PC-3 (cell line): ENCODE results near the gene PCDHGB3.

Experiments
- EZH2phosphoT487 ChIP-seq: fragments of 300-600 bp; sonication (generic); IDR thresholded peaks from 2 replicates; pipeline ENCODE4 v1.6.1; 2018; ENCODE audit warnings: mild to moderate bottlenecking, antibody characterized with exemption, low read length, borderline replicate concordance
- TF ChIP-seq, protein P1 (sequence below): fragments of 300-600 bp; sonication (generic); conservative IDR thresholded peaks from 2 replicates; pipeline ENCODE4 v1.5.1; 2017; ENCODE audit warnings: antibody characterized with exemption, low read depth, mild to moderate bottlenecking, low read length

GRCh38 chr5:141412854-141413539, 43.0 kb downstream of the PCDHGB3 start, which contains the start of gene PCDHGA10:
- TF ChIP-seq, protein P1, sequence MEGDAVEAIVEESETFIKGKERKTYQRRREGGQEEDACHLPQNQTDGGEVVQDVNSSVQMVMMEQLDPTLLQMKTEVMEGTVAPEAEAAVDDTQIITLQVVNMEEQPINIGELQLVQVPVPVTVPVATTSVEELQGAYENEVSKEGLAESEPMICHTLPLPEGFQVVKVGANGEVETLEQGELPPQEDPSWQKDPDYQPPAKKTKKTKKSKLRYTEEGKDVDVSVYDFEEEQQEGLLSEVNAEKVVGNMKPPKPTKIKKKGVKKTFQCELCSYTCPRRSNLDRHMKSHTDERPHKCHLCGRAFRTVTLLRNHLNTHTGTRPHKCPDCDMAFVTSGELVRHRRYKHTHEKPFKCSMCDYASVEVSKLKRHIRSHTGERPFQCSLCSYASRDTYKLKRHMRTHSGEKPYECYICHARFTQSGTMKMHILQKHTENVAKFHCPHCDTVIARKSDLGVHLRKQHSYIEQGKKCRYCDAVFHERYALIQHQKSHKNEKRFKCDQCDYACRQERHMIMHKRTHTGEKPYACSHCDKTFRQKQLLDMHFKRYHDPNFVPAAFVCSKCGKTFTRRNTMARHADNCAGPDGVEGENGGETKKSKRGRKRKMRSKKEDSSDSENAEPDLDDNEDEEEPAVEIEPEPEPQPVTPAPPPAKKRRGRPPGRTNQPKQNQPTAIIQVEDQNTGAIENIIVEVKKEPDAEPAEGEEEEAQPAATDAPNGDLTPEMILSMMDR = no peak
- no peak for TF ChIP-seq EZH2phosphoT487
